HG02642 (cell line): ENCODE data around the gene DHRS3.

Source experiments
- ATAC-seq: cut with Tn5 transposase; IDR thresholded peaks from one replicate; pipeline ENCODE4 v1.9.1; 2021; ENCODE audit warnings: mild to moderate bottlenecking; ENCODE audit not compliant: unreplicated experiment, poor library complexity

The DHRS3 gene

DNA sequence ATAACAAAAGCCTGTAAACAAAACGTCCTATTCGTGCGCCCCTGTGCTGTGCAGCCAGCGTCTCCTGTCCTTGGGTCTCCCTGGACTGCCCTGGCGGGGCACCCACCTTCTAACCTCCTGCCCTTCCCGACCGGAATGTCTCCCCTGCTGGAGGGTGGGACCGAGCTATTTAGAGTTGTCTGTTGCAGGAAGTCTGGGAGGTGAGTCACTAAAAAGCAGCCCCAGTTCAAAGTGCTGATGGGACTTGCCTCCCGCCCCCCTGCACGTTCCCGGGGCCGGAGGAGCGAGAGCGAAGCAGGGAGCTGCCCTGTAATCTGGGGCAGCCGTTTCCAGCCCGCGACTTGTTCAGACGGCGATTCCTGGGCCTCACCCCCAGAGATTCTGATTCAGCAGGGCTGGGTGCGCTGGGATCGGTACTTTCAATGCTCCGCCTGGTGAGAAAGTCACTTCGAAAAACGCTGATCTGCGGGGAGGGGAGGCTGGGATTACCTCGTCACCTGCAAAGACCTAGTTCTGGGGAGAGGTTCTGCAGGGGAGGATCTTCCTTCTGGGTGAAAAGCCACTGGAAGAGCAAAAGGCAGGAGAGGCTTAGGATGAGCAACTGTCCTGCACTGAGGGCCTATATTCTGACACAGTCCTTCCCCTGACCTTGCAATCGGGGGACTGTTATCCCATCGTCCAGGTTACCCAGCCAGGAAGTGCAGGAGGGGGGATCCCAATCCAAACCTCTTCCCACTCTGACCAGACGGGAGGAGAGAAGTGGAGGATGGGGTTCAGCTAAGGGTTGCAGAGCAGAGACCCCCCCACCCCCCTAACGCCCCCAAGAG lies 1.2 kb upstream of the DHRS3 start:
- ATAC-seq: no peak

DNA sequence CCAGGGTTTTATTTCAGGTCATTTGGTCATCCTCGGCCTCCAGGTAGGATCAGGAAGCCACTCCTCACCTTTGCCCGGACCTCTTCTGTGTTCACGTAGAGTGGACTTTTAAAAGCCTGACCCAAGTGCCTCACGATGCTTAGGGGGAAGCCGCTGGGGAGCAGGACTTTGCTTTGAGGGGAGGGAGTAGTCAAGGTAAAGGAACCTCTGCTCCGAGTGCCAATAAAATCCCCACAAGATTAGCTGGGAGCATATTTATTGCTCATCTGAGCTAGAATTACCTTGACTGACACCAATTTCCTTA lies 603 bp upstream of the DHRS3 start:
- no peak for ATAC-seq

DNA sequence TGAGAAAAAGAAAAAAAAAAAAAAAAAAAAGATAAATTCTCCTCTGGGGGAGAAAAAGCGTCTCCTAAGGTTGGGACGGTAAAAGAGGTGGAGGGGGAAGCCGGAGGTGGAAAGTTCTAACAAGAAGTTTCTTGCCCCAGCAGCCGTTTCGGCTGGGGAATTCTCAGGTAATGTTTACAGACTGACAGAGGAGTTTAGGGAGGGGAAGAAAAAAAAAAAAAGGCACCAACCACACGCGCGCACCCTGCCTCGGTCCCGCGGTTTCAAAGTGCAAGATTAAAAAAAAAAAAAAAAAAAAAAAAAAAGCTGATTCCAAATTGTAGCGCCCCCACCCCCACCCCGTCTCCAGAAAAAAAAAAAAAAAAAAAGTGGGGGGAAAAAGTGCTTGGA lies 504 bp downstream of the DHRS3 start:
- no peak for ATAC-seq

DNA sequence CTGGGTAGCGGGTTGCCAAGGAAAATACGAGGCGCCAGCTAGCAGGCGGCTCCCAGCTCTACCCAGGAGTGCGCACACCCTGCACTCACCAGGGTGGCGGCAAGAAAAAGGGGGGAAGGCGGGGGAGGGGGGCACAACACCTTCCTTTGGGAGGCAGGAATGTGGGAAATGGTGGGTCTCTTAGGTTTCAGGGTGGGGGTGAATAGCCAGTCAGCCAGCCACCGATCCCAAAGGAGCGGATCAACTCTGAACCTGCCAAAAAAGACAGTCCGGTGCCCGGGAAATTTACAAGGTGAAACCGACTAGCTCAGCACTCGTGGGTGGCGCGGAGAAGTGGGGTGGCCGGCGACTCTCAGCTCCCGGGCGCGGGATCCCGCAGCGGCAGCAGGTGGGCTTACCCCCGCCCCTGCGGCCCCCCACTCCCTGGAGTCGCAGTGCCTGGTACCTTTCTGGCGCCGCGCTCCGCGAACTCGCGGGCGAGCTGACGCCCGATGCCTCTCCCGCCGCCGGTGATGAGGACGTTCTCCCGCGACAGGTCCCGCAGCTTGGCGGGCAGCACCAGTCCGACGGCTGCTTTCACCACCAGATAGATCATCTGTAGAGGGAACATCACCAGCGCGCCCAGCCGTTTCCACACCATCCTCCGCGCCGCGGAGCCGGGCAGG lies 1.2 kb downstream of the DHRS3 start:
- no peak for ATAC-seq

DNA sequence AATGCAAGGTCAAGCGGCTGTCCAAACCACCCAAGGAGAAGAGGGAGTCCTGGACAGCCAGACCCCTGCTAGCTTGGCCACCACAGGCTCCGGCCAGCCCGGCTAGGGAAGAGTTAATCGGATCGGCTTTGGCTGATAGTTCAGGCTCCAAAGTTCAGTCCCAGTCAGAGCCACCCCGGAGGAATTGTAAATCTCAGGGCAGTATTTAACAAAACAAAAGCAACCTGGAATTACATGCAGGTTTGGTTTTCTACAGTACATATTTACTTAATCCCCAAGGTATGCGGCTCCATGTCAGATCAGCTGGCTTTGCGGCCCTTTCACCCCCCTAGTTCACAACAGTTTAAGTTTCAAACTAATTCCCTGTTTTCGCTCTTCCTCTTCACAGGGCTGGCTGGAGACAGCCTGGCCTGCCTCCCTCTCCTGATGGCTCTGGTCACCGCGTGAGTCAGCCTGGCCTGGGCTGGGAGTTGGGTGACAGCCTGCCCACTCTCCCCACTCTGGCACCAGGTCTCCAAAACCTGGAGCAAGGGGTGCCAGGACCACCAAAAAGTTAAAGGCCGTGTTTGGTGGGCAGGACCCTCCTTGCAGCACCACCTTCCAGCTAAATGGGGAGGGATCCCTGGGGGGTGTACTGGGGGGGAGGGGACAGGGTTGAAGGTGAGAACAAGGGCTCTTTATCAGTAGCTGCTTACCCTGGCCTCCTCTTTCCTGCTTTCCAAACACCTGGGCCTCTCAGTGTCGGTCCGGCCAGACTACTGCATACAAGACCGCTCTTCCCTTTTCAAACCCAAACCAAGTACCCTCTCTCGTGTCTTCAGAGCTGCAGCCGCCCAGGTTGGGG lies 1.9 kb downstream of the DHRS3 start:
- ATAC-seq: no peak

DNA sequence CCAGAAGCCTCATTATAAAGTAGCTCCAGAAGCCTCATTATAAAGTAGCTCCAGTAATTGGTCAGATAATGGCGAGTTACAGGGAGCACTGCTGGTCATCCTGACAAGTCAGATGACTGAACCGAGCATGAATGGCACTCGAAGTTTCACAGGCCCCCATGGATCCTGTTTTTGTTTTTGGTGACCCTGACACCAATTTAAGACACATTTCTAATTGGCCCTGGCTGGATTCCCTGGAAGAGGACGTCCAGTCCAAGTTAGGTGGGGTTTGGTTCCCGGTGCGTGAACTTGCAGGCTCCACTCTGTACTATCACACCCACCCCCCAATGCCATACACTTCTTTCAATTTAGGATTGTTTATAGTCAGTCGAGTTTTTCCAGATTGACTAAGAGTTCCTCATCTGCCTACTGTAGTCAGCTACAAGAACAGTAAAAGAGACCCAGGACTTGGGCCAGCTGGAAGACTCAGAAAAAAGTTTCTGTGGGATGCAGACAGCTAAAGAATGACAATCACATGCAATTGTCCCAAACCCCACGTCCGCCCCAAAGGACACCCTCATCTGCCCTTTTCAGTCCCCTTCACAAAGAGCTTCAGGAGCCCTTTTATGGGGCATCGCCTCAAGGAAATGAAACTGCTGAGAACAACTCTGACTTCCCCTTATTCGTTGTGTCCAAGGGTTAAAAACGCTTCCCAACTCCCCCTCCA lies 2.7 kb downstream of the DHRS3 start:
- ATAC-seq: no peak

DNA sequence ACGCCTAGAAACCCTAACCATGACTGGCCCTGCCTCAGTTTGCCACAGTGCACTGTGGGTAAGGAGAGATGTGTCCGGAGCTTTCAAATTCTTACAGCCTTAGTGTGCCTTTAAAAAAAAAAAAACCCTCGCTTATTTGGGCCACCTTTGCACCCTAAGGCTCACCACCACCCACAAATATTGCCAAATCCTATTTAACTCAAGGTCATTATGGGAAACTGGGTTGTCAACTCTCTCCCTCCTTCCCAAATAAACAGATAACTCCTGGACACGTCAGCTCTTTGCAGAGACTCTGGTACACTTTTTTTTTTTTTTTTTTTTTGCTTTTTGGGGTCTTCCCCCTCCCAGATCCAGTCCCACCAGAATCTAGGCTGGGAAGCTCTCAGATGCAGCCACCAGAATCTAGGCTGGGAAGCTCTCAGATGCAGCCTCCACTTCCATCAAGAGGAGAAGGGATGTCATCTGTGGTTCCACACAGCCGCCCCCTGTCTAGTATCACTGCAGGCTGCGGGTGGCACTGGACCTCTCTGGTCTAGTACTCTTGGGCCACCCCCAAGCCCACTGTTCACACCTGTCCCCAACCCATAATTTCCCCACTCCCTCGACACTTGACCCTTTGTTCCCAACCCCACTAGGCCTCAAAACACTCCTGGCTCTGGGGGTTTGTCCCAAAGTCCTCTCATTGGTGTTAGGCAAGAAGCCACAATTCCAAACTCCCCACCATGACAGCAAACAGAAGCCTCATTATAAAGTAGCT lies 3.4 kb downstream of the DHRS3 start:
- ATAC-seq: no peak

DNA sequence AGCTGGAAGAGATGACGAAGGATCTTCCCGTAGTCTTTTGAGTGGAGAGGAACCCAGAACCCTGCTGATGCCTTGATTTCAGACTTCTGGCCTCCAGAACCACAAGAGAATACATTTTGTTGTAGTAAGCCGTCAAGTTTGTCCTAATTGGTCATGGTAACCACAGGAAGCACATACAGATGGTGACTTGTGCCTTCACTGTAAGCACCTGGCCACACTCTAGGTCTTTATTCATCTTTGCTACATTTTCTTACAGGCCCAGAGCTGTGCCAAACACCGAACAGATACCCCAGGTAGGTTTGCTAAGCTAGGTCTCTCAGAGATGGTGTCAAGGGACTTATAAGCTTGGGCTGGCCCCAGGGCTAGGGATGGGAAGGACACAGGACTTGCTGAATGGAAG lies 4.8 kb downstream of the DHRS3 start:
- no peak for ATAC-seq

DNA sequence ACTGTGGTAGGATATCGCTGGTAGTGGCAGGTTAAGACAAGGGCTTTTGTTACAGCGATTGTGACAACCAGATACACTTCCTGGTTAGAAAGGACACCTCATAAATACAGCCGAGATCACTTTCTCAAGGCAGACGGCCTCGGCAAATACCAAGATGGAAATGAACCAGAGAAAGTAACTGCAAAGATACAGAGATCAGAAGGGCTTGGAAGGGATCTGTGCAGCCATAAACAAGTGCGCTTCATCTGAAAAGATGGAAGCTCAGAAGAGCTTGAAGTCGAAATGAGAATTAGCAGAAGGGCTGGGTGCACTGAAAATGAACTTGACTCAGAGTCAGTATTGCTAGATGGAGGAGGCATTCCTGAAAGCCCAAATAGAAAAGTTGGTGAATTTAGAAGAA lies 7.1 kb downstream of the DHRS3 start:
- no peak for ATAC-seq

DNA sequence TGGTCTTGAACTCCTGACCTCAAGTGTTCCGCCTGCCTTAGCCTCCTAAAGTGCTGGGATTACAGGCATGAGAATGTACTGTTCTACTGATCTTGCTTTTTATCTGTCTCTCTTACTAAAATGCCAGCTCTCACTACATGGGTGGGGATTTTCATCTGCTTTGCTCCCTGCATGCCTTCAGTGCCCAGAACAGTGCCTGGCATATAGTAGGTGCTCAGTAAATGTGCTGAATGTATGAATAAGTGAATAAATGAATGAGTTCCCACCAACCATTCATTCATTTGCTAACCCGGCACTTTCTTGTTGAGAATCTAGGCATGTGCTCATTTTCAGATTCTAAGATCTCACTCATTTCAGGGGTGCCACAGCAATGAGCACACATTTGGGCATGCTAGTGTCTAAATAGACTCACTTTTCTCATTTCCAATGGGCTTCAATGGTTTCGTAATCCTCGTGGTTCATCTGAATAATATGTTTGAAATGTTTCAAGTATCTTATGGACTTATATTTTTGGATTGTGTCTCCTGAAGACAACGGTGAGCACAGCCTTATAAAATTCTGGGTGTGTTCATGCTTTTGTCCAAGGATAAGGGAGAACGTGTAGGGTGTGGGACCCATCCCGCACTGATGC lies 7.6 kb downstream of the DHRS3 start:
- ATAC-seq: no peak

DNA sequence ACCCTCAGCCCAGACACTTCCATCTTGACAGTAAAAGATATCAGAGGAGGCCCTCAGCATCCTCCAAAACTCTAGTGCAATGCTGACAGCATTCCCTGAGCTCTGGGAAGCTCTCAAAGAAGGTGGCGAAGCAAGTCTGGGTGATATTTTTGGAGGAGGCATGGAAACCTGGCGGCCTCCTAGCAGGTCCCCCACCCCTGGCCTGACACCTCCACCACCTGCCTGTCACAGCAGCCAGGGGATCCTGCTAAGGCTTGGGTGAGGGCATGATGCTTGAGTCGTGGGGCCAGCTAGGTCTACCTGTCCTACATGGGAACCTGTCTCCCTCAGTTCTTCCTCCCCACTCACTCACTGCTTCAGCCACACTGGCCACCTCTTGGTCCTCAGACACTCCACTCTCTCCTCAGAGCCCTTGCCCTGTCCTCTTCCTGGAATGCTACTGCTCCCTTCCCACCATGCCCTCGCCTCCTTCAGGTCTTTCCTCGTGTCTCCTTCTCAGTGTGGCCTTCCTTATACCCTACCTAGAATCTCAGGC lies 8.5 kb downstream of the DHRS3 start:
- ATAC-seq: no peak

DNA sequence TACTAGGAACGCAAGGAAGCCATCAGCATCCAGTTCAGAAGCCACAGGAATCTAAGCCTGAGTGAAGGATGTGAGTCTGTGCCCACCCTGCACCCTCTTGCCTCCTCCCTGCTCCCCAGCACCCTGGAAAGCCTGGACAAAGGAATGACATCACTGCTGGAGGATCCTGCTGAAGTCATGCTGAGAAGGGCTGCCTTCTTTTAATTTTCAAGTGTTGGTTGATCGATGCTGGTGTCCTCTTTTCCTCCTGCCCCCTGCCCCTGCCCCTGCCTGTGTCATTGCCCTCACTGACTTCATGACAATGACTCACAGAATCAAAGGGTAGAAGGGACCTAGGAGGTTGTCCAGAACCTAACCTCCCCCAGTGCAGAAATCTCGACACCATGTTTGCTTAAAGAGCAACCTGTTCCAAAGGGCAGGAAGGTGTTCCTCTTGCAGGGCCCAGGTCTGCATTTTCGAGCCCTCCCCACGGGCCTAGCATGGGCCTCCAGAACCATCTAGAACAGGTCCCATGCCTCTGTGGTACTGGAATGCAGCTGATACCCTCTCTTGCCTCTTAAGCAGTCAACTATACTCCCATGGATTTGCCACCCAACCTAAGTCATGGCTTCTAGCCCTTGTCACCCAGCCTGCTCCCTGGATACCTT lies 9.6 kb downstream of the DHRS3 start:
- ATAC-seq: no peak

DNA sequence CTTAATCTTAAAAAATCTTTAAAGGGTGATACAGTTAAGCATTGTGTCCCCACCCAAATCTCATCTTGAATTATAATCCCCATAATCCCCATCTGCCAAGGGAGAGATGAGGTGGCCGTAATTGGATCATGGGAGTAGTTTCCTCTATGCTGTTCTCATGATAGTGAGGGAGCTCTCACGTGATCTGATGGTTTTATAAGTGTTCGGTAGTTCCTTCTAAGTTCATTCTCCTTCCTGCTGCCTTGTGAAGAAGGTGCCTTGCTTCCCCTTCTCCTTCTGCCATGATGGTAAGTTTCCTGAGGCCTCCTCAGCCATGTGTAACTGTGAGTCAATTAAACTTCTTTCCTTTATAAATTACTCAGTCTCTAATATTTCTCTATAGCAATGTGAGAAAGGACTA lies 10.7 kb downstream of the DHRS3 start:
- no peak for ATAC-seq

DNA sequence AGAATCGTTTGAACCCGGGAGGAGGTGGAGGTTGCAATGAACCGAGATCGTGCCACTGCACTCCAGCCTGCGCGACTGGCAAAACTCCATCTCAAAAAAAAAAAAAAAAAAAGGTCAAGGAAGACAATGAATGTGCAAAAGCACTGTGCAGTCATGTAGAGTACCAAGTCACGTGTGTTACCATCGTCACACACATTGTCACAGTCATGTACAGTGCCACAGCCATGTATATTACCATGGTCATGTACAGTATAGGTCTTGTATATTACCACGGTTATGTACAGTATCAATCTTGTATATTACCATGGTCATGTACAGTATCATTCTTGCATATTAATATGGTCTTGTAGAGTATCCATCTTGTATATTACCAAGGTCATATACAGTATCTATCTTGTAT lies 13.0 kb downstream of the DHRS3 start:
- ATAC-seq: no peak

DNA sequence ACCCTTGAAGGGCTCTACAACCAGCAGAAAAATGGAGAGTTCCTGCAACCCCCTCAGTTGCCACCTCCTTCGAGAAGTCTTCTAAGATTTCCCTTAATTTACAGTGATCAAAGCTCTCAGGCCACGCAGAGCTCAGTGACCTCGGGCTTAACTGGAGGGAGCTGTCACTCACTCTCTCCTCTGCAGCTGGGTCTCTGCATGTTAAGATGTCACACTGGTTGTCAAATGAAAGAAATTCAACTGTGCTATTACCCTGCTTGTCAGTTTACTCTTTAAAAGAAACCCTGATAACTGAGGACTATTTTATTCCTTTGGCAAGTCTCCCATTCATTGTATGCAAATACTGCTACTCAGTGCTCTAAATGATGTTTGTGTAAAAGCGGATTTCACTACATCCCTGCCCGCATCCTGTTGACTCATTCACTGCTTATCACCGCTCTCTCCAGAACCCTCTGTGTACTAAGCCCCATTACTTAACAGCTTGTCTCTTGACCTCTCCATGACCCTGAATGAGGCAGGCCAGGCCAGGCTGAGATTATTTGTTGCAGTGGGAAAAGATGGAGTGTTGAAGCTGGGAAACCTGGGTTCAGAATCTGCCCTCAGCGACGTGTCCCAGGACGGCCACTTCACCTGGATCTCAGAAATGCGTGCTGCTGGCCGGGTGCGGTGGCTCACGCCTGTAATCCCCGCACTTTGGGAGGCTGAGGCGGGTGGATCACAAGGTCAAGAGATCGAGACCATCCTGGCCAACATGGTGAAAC lies 13.7 kb downstream of the DHRS3 start:
- ATAC-seq: no peak

DNA sequence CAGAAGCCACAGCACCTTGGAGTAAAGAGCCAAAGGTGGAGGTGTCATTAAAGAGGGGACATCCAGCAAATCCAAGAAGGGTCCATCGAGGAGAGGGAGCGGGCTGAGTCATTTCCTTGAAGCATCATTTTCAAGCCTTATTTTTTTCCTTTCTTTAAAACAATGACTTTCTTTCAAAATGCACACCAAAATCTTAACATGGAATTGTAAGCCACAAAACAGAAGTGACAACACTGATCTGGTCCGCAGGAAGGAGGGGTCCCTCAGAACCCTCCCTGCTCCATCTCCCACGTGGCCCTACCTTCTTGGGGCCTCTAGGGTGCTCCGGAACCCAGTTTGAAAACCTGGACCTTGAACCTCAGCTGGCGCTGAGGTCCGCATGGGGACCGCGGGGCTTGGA lies 14.8 kb downstream of the DHRS3 start:
- ATAC-seq: no peak

DNA sequence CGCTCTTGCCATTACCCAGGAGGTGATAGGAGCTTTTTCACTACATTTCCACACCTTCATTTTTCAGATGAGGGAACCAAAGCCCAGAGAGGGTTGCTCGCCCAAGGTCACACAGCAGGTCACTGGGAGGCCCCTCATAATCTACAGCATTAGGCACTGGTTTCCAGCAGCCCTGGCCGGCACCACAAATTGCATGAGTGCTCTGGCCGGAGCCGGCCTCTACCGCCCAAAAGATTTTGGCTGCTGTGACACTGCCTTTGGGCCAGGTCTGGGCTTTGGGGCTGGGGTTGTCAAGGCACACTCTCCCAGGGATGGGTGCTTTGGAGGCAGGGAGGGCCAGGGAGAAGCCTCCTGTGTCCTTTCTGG lies 15.4 kb downstream of the DHRS3 start:
- no peak for ATAC-seq
